ENCODE measurements around the gene SH2B3. TPM values are rescaled to one million over a fixed set of nuclear protein-coding genes. Genes with fewer than 3 reads are reported as not detected.

SH2B3 gene
- total and polyA plus RNA-seq, 4 experiments from 2014 or later, result 4.2 to 28.2 (median 19.8) TPM

DNA sequence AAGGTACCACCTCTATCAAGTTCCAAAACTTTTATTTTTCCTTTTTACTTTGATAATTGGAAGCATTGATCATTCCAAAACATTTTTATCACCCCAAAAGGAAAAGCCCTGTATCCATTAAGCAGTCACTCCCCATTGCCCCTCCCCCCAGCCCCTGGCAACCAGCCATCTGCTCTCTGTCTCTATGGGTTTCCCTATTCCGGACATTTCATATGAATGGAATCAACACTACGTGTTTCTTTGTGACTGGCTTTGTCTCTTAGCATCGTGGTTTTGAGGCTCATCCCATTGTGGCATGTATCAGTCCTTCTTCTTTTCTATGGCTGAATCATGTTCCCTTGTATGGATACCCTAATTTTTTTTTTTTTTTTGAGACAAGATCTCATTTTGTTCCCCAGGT lies 18.8 kb upstream of the SH2B3 start:
- no peaks in the 10 kb centered on the region for H3K27me3 ChIP-seq (ENCODE audit: insufficient read depth, low read length)
- no peaks in the 10 kb centered on the region for H3K4me1 ChIP-seq (ENCODE audit: insufficient read depth, low read length)
- Mint-ChIP-seq H3K9me3 (no peaks in the 10 kb centered on the region), H3K4me1 (peaks cover 0 to 4% (median 0%) of the 10 kb centered on the region in 4 donors), H3K27me3 (no peaks in the 10 kb centered on the region), H3K4me3 (no peak overlapping the region), H3K27ac (no peak overlapping the region), H3K36me3 (no peaks in the 10 kb centered on the region)
- DNase-seq, result no peak
- H3K4me3 ChIP-seq (ENCODE audit: low read length in 2 of 2), result no peak overlapping the region
- intact Hi-C loops (cut with micrococcal nuclease), result no loop called here
- H3K9me3 ChIP-seq (ENCODE audit: control insufficient read depth in 1 of 2, low read length in 2 of 2), result no peaks in the 10 kb centered on the region
- H3K36me3 ChIP-seq (ENCODE audit: insufficient read depth, low read length), result no peaks in the 10 kb centered on the region
- ChIA-PET CTCF (ENCODE audit: partially characterized antibody) (interaction anchor here (0.6 to 2.3 kb wide), 2 partner anchors 10 to 17 kb away, joined by 3 to 17 read pairs; no protein-coding TSS in a partner anchor), POLR2A (ENCODE audit: partially characterized antibody) (no interaction called here)
- H3K27ac ChIP-seq (ENCODE audit: low read depth, low read length), result no peak overlapping the region

- CTCF ChIA-PET (ENCODE audit: partially characterized antibody), result no interaction called here
These were observed 17.9 kb upstream of the SH2B3 start for GRCh38 chr12:111387747-111388323.

GRCh38 chr12:111389635-111390034 lies 16.1 kb upstream of the SH2B3 start:
- no peak overlapping the region for H3K4me3 ChIP-seq (ENCODE audit: low read length in 2 of 2)
- DNase-seq, result no peak
- ChIA-PET POLR2A (ENCODE audit: partially characterized antibody) (no interaction called here), CTCF (ENCODE audit: partially characterized antibody) (interaction anchor here (1.6 kb wide), 1 partner anchor 9 kb away, joined by 4 read pairs; no protein-coding TSS in a partner anchor)
- no peaks in the 10 kb centered on the region for H3K27me3 ChIP-seq (ENCODE audit: insufficient read depth, low read length)
- no peaks in the 10 kb centered on the region for H3K36me3 ChIP-seq (ENCODE audit: insufficient read depth, low read length)
- no peaks in the 10 kb centered on the region for H3K9me3 ChIP-seq (ENCODE audit: control insufficient read depth in 1 of 2, low read length in 2 of 2)
- intact Hi-C loops (cut with micrococcal nuclease), result no loop called here
- Mint-ChIP-seq H3K4me3 (no peak overlapping the region), H3K4me1 (peaks cover 0 to 1% (median 0%) of the 10 kb centered on the region in 4 donors), H3K9me3 (no peaks in the 10 kb centered on the region), H3K36me3 (no peaks in the 10 kb centered on the region), H3K27ac (no peak overlapping the region), H3K27me3 (no peaks in the 10 kb centered on the region)
- H3K4me1 ChIP-seq (ENCODE audit: insufficient read depth, low read length), result no peaks in the 10 kb centered on the region
- no peak overlapping the region for H3K27ac ChIP-seq (ENCODE audit: low read depth, low read length)

More at GRCh38 chr12:111387747-111388323, 17.9 kb upstream of the SH2B3 start:
- Histone ChIP-seq H3K36me3 (ENCODE audit: insufficient read depth, low read length) (no peaks in the 10 kb centered on the region), H3K4me3 (ENCODE audit: low read length in 2 of 2) (no peak overlapping the region), H3K27ac (ENCODE audit: low read depth, low read length) (no peak overlapping the region), H3K9me3 (ENCODE audit: control insufficient read depth in 1 of 2, low read length in 2 of 2) (no peaks in the 10 kb centered on the region), H3K4me1 (ENCODE audit: insufficient read depth, low read length) (no peaks in the 10 kb centered on the region), H3K27me3 (ENCODE audit: insufficient read depth, low read length) (no peaks in the 10 kb centered on the region)
- H3K4me1 Mint-ChIP-seq, result peaks cover 0 to 4% (median 0%) of the 10 kb centered on the region in 4 donors
- POLR2A ChIA-PET (ENCODE audit: partially characterized antibody), result no interaction called here
- no peaks in the 10 kb centered on the region for H3K27me3 Mint-ChIP-seq
- H3K36me3 Mint-ChIP-seq, result no peaks in the 10 kb centered on the region
- H3K4me3 Mint-ChIP-seq, result no peak overlapping the region
- intact Hi-C loops (cut with micrococcal nuclease), result no loop called here
- H3K27ac Mint-ChIP-seq, result peak overlapping the region in 1 of 7 donors; percentile 28
- no peak for DNase-seq
- no peaks in the 10 kb centered on the region for H3K9me3 Mint-ChIP-seq

DNA sequence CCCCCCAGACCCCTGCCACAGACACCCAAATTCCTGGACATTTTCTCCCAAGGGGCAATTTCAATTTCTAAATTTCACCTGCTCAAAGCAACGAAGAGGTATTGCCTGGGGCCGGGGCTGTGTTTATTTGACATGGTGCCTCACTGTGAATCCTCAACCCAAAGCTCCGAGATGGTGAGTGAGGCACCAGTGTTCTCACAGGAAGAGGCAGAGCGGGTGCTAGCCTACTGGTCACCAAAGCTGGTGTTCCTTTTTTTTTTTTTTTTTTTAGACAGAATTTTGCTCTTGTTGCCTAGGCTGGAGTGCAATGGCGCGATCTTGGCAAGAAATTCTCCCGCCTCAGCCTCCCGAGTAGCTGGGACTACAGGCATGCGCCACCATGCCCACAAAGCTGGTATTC lies 14.8 kb upstream of the SH2B3 start:
- no peak overlapping the region for H3K27ac ChIP-seq (ENCODE audit: low read depth, low read length)
- H3K4me1 ChIP-seq (ENCODE audit: insufficient read depth, low read length), result no peaks in the 10 kb centered on the region
- ChIA-PET POLR2A (ENCODE audit: partially characterized antibody) (no interaction called here), CTCF (ENCODE audit: partially characterized antibody) (interaction anchor here (1.3 to 1.6 kb wide), 2 partner anchors 8 to 59 kb away, joined by 3 to 4 read pairs; no protein-coding TSS in a partner anchor)
- H3K9me3 ChIP-seq (ENCODE audit: control insufficient read depth in 1 of 2, low read length in 2 of 2), result no peaks in the 10 kb centered on the region
- no peaks in the 10 kb centered on the region for H3K9me3 Mint-ChIP-seq
- intact Hi-C loops (cut with micrococcal nuclease), result no loop called here
- no peak for DNase-seq
- H3K4me1 Mint-ChIP-seq, result no peaks in the 10 kb centered on the region
- H3K4me3 ChIP-seq (ENCODE audit: low read length in 2 of 2), result no peak overlapping the region
- H3K27ac Mint-ChIP-seq, result no peak overlapping the region
- H3K4me3 Mint-ChIP-seq, result no peak overlapping the region
- no peaks in the 10 kb centered on the region for H3K27me3 ChIP-seq (ENCODE audit: insufficient read depth, low read length)
- no peaks in the 10 kb centered on the region for H3K36me3 ChIP-seq (ENCODE audit: insufficient read depth, low read length)
- no peaks in the 10 kb centered on the region for H3K27me3 Mint-ChIP-seq
- H3K36me3 Mint-ChIP-seq, result no peaks in the 10 kb centered on the region

DNA sequence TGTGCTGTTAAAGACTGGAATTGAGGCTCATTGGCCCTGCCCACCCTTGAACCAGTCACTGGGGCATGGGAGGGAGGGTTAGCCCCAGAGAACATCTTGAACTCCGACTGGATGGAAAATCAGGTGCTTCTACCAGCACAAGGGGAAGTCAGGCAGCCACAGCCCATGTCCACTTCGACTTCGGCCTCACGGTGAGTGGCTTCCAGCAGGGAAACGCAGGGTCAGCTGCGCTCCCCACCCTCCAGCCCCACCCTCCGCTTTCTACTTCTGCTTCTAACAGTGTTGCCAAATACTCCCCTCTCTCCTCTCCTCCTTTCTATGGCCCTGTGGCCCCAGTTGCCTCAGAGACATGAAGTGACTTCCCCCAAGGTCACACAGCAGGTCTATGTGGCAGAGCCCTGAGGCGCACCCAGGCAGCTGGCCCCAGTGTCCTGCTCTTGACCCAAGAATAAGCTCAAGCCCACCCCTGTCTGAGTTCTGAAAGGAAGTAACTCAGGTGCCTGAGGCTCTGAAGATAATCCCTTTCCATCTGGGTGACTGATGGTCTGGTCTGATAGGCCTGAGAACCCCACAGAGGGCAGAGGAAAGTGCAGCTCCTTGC lies 11.9 kb upstream of the SH2B3 start:
- intact Hi-C loops (cut with micrococcal nuclease), result no loop called here
- no peak overlapping the region for H3K4me3 ChIP-seq (ENCODE audit: low read length in 2 of 2)
- no peaks in the 10 kb centered on the region for H3K27me3 ChIP-seq (ENCODE audit: insufficient read depth, low read length)
- H3K36me3 Mint-ChIP-seq, result no peaks in the 10 kb centered on the region
- ChIA-PET CTCF (ENCODE audit: partially characterized antibody) (interaction anchor here (6.1 to 23.0 kb wide), 2 partner anchors 58 to 135 kb away, joined by 152 to 1282 read pairs; no protein-coding TSS in a partner anchor), POLR2A (ENCODE audit: partially characterized antibody) (no interaction called here)
- DNase-seq, result no peak
- H3K36me3 ChIP-seq (ENCODE audit: insufficient read depth, low read length), result no peaks in the 10 kb centered on the region
- H3K4me1 ChIP-seq (ENCODE audit: insufficient read depth, low read length), result no peaks in the 10 kb centered on the region
- H3K9me3 Mint-ChIP-seq, result no peaks in the 10 kb centered on the region
- no peak overlapping the region for H3K27ac Mint-ChIP-seq
- H3K27ac ChIP-seq (ENCODE audit: low read depth, low read length), result no peak overlapping the region
- H3K4me3 Mint-ChIP-seq, result no peak overlapping the region
- H3K4me1 Mint-ChIP-seq, result peaks cover 3 to 9% (median 6%) of the 10 kb centered on the region in 4 donors
- no peaks in the 10 kb centered on the region for H3K9me3 ChIP-seq (ENCODE audit: control insufficient read depth in 1 of 2, low read length in 2 of 2)
- no peaks in the 10 kb centered on the region for H3K27me3 Mint-ChIP-seq

DNA sequence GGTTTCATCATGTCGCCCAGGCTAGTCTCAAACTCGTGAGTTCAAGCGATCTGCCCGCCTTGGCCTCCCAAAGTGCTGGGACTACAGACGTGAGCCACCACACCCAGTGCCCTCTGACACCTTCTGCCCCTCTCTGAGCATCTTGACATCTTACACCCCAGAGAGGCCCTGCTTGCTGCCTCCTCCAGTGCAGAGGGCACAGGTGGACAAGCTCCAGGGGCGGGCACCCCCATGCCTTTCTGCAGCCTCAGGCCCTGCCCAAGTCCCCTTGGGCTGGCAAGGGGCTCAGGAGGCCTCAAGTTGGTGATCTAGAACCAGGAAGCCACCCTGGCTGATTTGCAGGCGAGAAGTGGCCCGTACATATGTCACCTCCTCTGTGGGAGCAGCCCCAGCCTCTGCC lies 11.2 kb upstream of the SH2B3 start:
- Histone ChIP-seq H3K36me3 (ENCODE audit: insufficient read depth, low read length) (no peaks in the 10 kb centered on the region), H3K27me3 (ENCODE audit: insufficient read depth, low read length) (no peaks in the 10 kb centered on the region), H3K9me3 (ENCODE audit: control insufficient read depth in 1 of 2, low read length in 2 of 2) (no peaks in the 10 kb centered on the region), H3K27ac (ENCODE audit: low read depth, low read length) (no peak overlapping the region), H3K4me3 (ENCODE audit: low read length in 2 of 2) (no peak overlapping the region), H3K4me1 (ENCODE audit: insufficient read depth, low read length) (no peaks in the 10 kb centered on the region)
- intact Hi-C loops (cut with micrococcal nuclease), result no loop called here
- POLR2A ChIA-PET (ENCODE audit: partially characterized antibody), result no interaction called here
- H3K9me3 Mint-ChIP-seq, result no peaks in the 10 kb centered on the region
- H3K27ac Mint-ChIP-seq, result no peak overlapping the region
- CTCF ChIA-PET (ENCODE audit: partially characterized antibody), result interaction anchor here (3.6 to 23.0 kb wide), 3 partner anchors 12 to 134 kb away, joined by 34 to 1282 read pairs (median 152); partner anchors contain the start of gene SH2B3
- H3K27me3 Mint-ChIP-seq, result no peaks in the 10 kb centered on the region
- no peak overlapping the region for H3K4me3 Mint-ChIP-seq
- no peak for DNase-seq
- no peaks in the 10 kb centered on the region for H3K36me3 Mint-ChIP-seq
- peaks cover 4 to 12% (median 8%) of the 10 kb centered on the region in 4 donors for H3K4me1 Mint-ChIP-seq

DNA sequence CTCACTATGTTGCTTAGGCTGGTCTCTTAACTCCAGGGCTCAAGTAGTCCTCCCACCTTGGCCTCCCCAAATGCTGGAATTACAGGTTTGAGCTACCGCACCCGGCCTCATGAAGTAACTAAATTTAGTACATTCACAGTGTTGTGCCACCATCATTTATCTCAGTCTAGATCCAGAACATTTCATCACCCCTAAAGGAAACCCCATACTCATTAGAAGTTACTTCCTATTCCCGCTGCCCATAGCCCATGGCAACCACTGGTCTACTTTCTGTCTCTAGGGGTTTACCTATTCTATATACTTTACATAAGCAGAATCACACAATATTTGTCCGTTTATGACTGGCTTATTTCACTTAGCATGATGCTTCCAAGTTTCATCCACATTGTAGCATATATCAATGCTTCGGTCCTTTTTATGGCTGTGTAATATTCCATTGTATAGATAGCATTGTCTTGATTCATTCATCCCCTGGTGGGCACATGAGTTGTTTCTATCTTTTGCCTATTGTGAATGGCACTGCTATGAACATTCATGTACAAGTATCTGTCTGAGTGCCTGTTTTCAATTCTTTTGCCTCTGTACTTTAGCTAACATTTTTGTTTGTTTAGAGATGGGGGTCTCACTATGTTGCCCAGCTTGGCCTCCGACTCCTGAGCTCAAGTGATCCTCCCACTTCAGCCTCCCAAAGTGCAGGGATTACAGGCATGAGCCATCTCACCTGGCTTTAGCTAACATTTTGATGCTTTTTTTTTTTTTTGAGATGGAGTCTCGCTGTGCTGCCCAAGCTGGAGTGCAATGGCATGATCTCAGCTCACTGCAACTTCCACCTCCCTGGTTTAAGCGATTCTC lies 10.2 kb upstream of the SH2B3 start:
- H3K27me3 ChIP-seq (ENCODE audit: insufficient read depth, low read length), result no peaks in the 10 kb centered on the region
- H3K27me3 Mint-ChIP-seq, result no peaks in the 10 kb centered on the region
- no peak overlapping the region for H3K27ac ChIP-seq (ENCODE audit: low read depth, low read length)
- no peaks in the 10 kb centered on the region for H3K9me3 ChIP-seq (ENCODE audit: control insufficient read depth in 1 of 2, low read length in 2 of 2)
- no peaks in the 10 kb centered on the region for H3K4me1 ChIP-seq (ENCODE audit: insufficient read depth, low read length)
- CTCF ChIA-PET (ENCODE audit: partially characterized antibody), result interaction anchor here (0.8 to 23.0 kb wide), 30 partner anchors 10 to 419 kb away, joined by 3 to 1282 read pairs (median 10); partner anchors contain the start of genes PHETA1 and SH2B3
- no peak overlapping the region for H3K4me3 Mint-ChIP-seq
- H3K36me3 ChIP-seq (ENCODE audit: insufficient read depth, low read length), result no peaks in the 10 kb centered on the region
- no peak overlapping the region for H3K4me3 ChIP-seq (ENCODE audit: low read length in 2 of 2)
- H3K36me3 Mint-ChIP-seq, result no peaks in the 10 kb centered on the region
- no peak overlapping the region for H3K27ac Mint-ChIP-seq
- H3K9me3 Mint-ChIP-seq, result no peaks in the 10 kb centered on the region
- POLR2A ChIA-PET (ENCODE audit: partially characterized antibody), result interaction anchor here (22.3 kb wide), 1 partner anchor 51 kb away, joined by 683 read pairs; no protein-coding TSS in a partner anchor
- H3K4me1 Mint-ChIP-seq, result peaks cover 5 to 21% (median 10%) of the 10 kb centered on the region in 4 donors
- intact Hi-C loops (cut with micrococcal nuclease), result loop anchor here (2.0 kb wide), 2 partner anchors 277 to 417 kb away; no protein-coding TSS in a partner anchor
- DNase-seq, result no peak

Data from CD4-positive, alpha-beta memory T cell (primary cell).